Naive thymus-derived CD4-positive, alpha-beta T cell (primary cell): ENCODE data around the gene ANKRD55. TPM values are rescaled to one million over a fixed set of nuclear protein-coding genes. Genes with fewer than 3 reads are reported as not detected.
"Not testable (repeated sequence)": the region's sequence is repeated elsewhere in the genome, so short reads cannot be mapped to it uniquely, and the experiment has no call there.

Experiments used
- ATAC-seq: fragments of 150-1000 bp; cut with Tn5 transposase; 2 replicates; pipeline ENCODE4 v1.10.0; 2021; ENCODE audit warnings: mild to moderate bottlenecking, moderate library complexity
- CTCF ChIA-PET: fragments of 350-600 bp; sonication (Branson Sonifier 250); formaldehyde crosslinking; loops from one replicate; lab custom pipeline; 2021; ENCODE audit warnings: antibody characterized with exemption; lab: Charles Lee
- POLR2A ChIA-PET: fragments of 350-600 bp; sonication (Branson Sonifier 250); formaldehyde crosslinking; loops from one replicate; lab custom pipeline; 2021; ENCODE audit warnings: antibody characterized with exemption, inconsistent platforms; lab: Charles Lee
- DNase-seq, 9 donors: peaks; one replicate each; pipeline versions ENCODE4 v3.0.0 to v3.0.0-alpha.2; 2020 to 2022; ENCODE audit warnings: mixed read lengths in 1 of 9
- H3K27ac ChIP-seq: one replicate; pipeline ENCODE4 v1.7.0; 2013; ENCODE audit warnings: mild to moderate bottlenecking, low read depth, low read length, moderate library complexity
- H3K27me3 ChIP-seq, 2 donors: one replicate each; pipeline ENCODE4 v1.7.0; 2013; ENCODE audit warnings: low read length in 2 of 2, mild to moderate bottlenecking in 2 of 2, moderate library complexity in 2 of 2; ENCODE audit not compliant: control insufficient read depth in 2 of 2, insufficient read depth in 2 of 2
- H3K36me3 ChIP-seq, 3 experiments: 1 replicate in 2 of 3; 2 replicates in 1 of 3; pipeline ENCODE4 v1.7.0; 2013; ENCODE audit warnings: low read length in 3 of 3, mild to moderate bottlenecking in 3 of 3, moderate library complexity in 1 of 3; ENCODE audit not compliant: insufficient read depth in 3 of 3, control insufficient read depth in 2 of 3
- H3K4me1 ChIP-seq, 2 donors: one replicate each; pipeline ENCODE4 v1.7.0; 2013; ENCODE audit warnings: low read length in 2 of 2, mild to moderate bottlenecking in 2 of 2, moderate library complexity in 1 of 2; ENCODE audit not compliant: control insufficient read depth in 2 of 2, insufficient read depth in 2 of 2
- H3K4me3 ChIP-seq: 2 replicates; pipeline ENCODE4 v1.7.0; 2013; ENCODE audit warnings: mild to moderate bottlenecking, low read length
- H3K9me3 ChIP-seq, 3 experiments: 1 replicate in 2 of 3; 2 replicates in 1 of 3; pipeline ENCODE4 v1.7.0; 2013; ENCODE audit warnings: low read length in 3 of 3; ENCODE audit not compliant: control insufficient read depth in 2 of 3
- H3K27ac Mint-ChIP-seq, 9 donors: one replicate each; pipeline ENCODE4 v1.8.0; 2020 to 2022; ENCODE audit warnings: mixed read lengths in 9 of 9, mild to moderate bottlenecking in 8 of 9, moderate library complexity in 5 of 9, inconsistent platforms in 2 of 9
- H3K27me3 Mint-ChIP-seq, 5 donors: one replicate each; pipeline ENCODE4 v1.8.0; 2021 to 2022; ENCODE audit warnings: mixed read lengths in 5 of 5, mild to moderate bottlenecking in 1 of 5
- H3K36me3 Mint-ChIP-seq, 5 donors: one replicate each; pipeline ENCODE4 v1.8.0; 2020 to 2022; ENCODE audit warnings: mixed read lengths in 5 of 5, mild to moderate bottlenecking in 3 of 5, inconsistent platforms in 1 of 5
- H3K4me1 Mint-ChIP-seq, 7 donors: one replicate each; pipeline ENCODE4 v1.8.0; 2020 to 2022; ENCODE audit warnings: mixed read lengths in 7 of 7, mild to moderate bottlenecking in 3 of 7, inconsistent platforms in 1 of 7
- H3K4me3 Mint-ChIP-seq, 10 donors: one replicate each; pipeline ENCODE4 v1.8.0; 2020 to 2022; ENCODE audit warnings: mild to moderate bottlenecking in 10 of 10, mixed read lengths in 10 of 10, moderate library complexity in 6 of 10, inconsistent platforms in 2 of 10
- H3K9me3 Mint-ChIP-seq, 11 donors: one replicate each; pipeline ENCODE4 v1.8.0; 2020 to 2022; ENCODE audit warnings: mixed read lengths in 11 of 11, mild to moderate bottlenecking in 4 of 11, inconsistent platforms in 1 of 11, moderate library complexity in 1 of 11
- intact Hi-C, 2 donors: fragments of 100-400 bp; cut with micrococcal nuclease; formaldehyde crosslinking; loops; one replicate each; pipeline ENCODE4 v1.15.1; 2023
- polyA plus RNA-seq, 2 donors: library from polyadenylated mRNA; unstranded; fragments of 300-500 nt; fragmentation: Illumina TruSeq; gene quantifications; one replicate each; pipeline ENCODE4 v1.2.3, GENCODE V29; 2021
- total RNA-seq, 6 experiments: library from RNA in 5 of 6; stranded (reverse) in 5 of 6; gene quantifications; 1 replicate in 5 of 6; 2 replicates in 1 of 6; pipeline ENCODE4 v1.2.3 and lab custom pipeline; 2021 to 2026

The ANKRD55 gene
- total and polyA plus RNA-seq, 7 experiments from 2014 or later: 7.1 to 89.7 (median 24.4) TPM

GRCh38 chr5:56211298-56211865 is 21.7 kb downstream of the ANKRD55 start:
- H3K27me3 ChIP-seq: no peaks in the 10 kb centered on the region
- H3K4me1 ChIP-seq: no peaks in the 10 kb centered on the region
- H3K9me3 ChIP-seq: no peaks in the 10 kb centered on the region
- ChIA-PET CTCF (no interaction called here), POLR2A (no interaction called here)
- no peaks in the 10 kb centered on the region for H3K36me3 ChIP-seq
- Mint-ChIP-seq H3K4me3 (no peak overlapping the region), H3K36me3 (peaks cover 6 to 16% (median 9%) of the 10 kb centered on the region in 5 donors), H3K9me3 (peaks cover 7 to 29% (median 15%) of the 10 kb centered on the region in 11 donors), H3K27me3 (peaks cover 0 to 3% (median 0%) of the 10 kb centered on the region in 5 donors), H3K4me1 (peaks cover 0 to under 1% (median 0%) of the 10 kb centered on the region in 7 donors), H3K27ac (peak overlapping the region in 1 of 9 donors; percentile 72)
- no peak overlapping the region for H3K27ac ChIP-seq
- ATAC-seq (no peak), DNase-seq (no peak)
- H3K4me3 ChIP-seq: no peak overlapping the region
- intact Hi-C loops: no loop called here

DNA sequence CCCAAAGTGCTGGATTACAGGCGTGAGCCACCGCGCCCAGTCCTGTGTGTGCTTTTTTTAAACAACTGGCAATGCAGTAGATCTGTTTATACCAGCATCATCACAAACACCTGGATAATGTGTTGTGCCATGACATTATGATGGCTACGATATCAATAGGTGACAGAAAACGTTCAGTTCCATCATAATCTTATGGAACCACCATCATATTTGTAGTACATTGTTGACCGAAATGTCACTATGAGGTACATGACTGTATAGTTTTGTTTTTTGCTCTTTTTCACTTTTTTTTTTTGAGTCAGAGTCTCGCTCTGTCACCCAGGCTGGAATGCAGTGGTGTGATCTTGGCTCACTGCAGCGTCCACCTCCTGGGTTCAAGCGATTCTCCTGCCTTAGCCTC is 24.4 kb downstream of the ANKRD55 start:
- Histone ChIP-seq H3K27me3 (no peaks in the 10 kb centered on the region), H3K27ac (no peak overlapping the region), H3K9me3 (no peaks in the 10 kb centered on the region), H3K4me1 (no peaks in the 10 kb centered on the region), H3K4me3 (no peak overlapping the region), H3K36me3 (no peaks in the 10 kb centered on the region)
- no peak for ATAC-seq
- peaks cover 0 to 4% (median 0%) of the 10 kb centered on the region in 7 donors for H3K4me1 Mint-ChIP-seq
- ChIA-PET POLR2A (interaction anchor here (0.6 kb wide), 1 partner anchor 11 kb away, joined by 3 read pairs; no protein-coding TSS in a partner anchor), CTCF (no interaction called here)
- H3K9me3 Mint-ChIP-seq: peaks cover 1 to 9% (median 5%) of the 10 kb centered on the region in 11 donors
- intact Hi-C loops: loop anchor here in 1 of 2 donors (10.0 kb wide), 1 partner anchor 864 kb away; no protein-coding TSS in a partner anchor
- peaks cover under 1 to 10% (median 3%) of the 10 kb centered on the region in 5 donors for H3K36me3 Mint-ChIP-seq
- no peak overlapping the region for H3K4me3 Mint-ChIP-seq
- no peak overlapping the region for H3K27ac Mint-ChIP-seq
- no peaks in the 10 kb centered on the region for H3K27me3 Mint-ChIP-seq
- DNase-seq: no peak

- intact Hi-C loops: loop anchor here in 1 of 2 donors (10.0 kb wide), 1 partner anchor 863 kb away; no protein-coding TSS in a partner anchor
Measured at GRCh38 chr5:56207537-56207936, 25.6 kb downstream of the ANKRD55 start.

GRCh38 chr5:56206126-56206910 is 26.8 kb downstream of the ANKRD55 start:
- no peak for DNase-seq
- POLR2A ChIA-PET: interaction anchor here (0.5 kb wide), 1 partner anchor 228 kb away, joined by 4 read pairs; no protein-coding TSS in a partner anchor
- Histone ChIP-seq H3K4me1 (peaks cover 0 to 1% of the 10 kb centered on the region in 2 donors), H3K27me3 (no peaks in the 10 kb centered on the region), H3K36me3 (no peaks in the 10 kb centered on the region), H3K9me3 (no peaks in the 10 kb centered on the region), H3K27ac (no peak overlapping the region), H3K4me3 (no peak overlapping the region)
- no peak for ATAC-seq
- peak overlapping the region in 1 of 9 donors; percentile 16 for H3K27ac Mint-ChIP-seq
- H3K36me3 Mint-ChIP-seq: peaks cover 0 to 5% (median 0%) of the 10 kb centered on the region in 5 donors
- H3K9me3 Mint-ChIP-seq: peaks cover 0 to 8% (median 0%) of the 10 kb centered on the region in 11 donors
- peaks cover 12 to 26% (median 19%) of the 10 kb centered on the region in 7 donors for H3K4me1 Mint-ChIP-seq
- no peak overlapping the region for H3K4me3 Mint-ChIP-seq
- H3K27me3 Mint-ChIP-seq: no peaks in the 10 kb centered on the region
- CTCF ChIA-PET: interaction anchor here (1.5 kb wide), 1 partner anchor 271 kb away, joined by 3 read pairs; no protein-coding TSS in a partner anchor
- intact Hi-C loops: loop anchor here in 1 of 2 donors (10.0 kb wide), 1 partner anchor 862 kb away; no protein-coding TSS in a partner anchor

More at GRCh38 chr5:56207537-56207936, 25.6 kb downstream of the ANKRD55 start:
- ChIA-PET POLR2A (interaction anchor here (0.6 kb wide), 2 partner anchors 53 to 228 kb away, joined by 4 read pairs; no protein-coding TSS in a partner anchor), CTCF (no interaction called here)
- no peak overlapping the region for H3K4me3 Mint-ChIP-seq
- peaks cover 2 to 14% (median 6%) of the 10 kb centered on the region in 7 donors for H3K4me1 Mint-ChIP-seq
- H3K36me3 Mint-ChIP-seq: peaks cover 0 to 5% (median 0%) of the 10 kb centered on the region in 5 donors
- H3K27ac Mint-ChIP-seq: no peak overlapping the region
- H3K4me3 ChIP-seq: no peak overlapping the region
- DNase-seq: no peak
- H3K9me3 Mint-ChIP-seq: peaks cover 0 to 10% (median 0%) of the 10 kb centered on the region in 11 donors
- no peaks in the 10 kb centered on the region for H3K36me3 ChIP-seq
- H3K27me3 Mint-ChIP-seq: no peaks in the 10 kb centered on the region
- no peak for ATAC-seq
- H3K4me1 ChIP-seq: no peaks in the 10 kb centered on the region
- H3K9me3 ChIP-seq: no peaks in the 10 kb centered on the region
- no peaks in the 10 kb centered on the region for H3K27me3 ChIP-seq
- H3K27ac ChIP-seq: no peak overlapping the region

DNA sequence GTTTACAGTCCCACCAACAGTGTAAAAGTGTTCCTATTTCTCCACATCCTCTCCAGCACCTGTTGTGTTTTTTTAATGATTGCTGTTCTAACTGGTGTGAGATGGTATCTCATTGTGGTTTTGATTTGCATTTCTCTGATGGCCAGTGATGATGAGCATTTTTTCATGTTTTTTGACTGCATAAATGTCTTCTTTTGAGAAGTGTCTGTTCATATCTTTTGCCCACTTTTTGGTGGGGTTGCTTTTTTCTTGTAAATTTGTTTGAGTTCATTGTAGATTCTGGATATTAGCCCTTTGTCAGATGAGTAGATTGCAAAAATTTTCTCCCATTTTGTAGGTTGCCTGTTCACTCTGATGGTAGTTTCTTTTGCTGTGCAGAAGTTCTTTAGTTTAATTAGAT is 29.2 kb downstream of the ANKRD55 start:
- intact Hi-C loops: loop anchor here in 1 of 2 donors (5.0 to 10.0 kb wide), 5 partner anchors 147 to 1032 kb away; partner anchors contain the start of genes CDC20B and SLC38A9
- H3K9me3 ChIP-seq, DNase-seq, POLR2A ChIA-PET, H3K36me3 ChIP-seq, ATAC-seq, H3K4me3 ChIP-seq, H3K27me3 ChIP-seq, H3K9me3 Mint-ChIP-seq, H3K4me3 Mint-ChIP-seq, H3K4me1 ChIP-seq, H3K27ac ChIP-seq, H3K36me3 Mint-ChIP-seq, H3K27me3 Mint-ChIP-seq, CTCF ChIA-PET: not testable (repeated sequence)
- Mint-ChIP-seq H3K4me1 (peaks cover 17 to 37% (median 29%) of the 10 kb centered on the region in 7 donors), H3K27ac (peak overlapping the region in 2 of 9 donors; percentile 38 to 43)

GRCh38 chr5:56202483-56202882 is 30.6 kb downstream of the ANKRD55 start:
- Mint-ChIP-seq H3K4me3 (peak overlapping the region in 4 of 10 donors; percentile 4 to 44 (median 29)), H3K36me3 (peaks cover 0 to 5% (median 0%) of the 10 kb centered on the region in 5 donors), H3K4me1 (peaks cover 17 to 37% (median 29%) of the 10 kb centered on the region in 7 donors), H3K27me3 (no peaks in the 10 kb centered on the region), H3K9me3 (peaks cover 0 to 8% (median 0%) of the 10 kb centered on the region in 11 donors), H3K27ac (peak overlapping the region in 8 of 9 donors; percentile 38 to 84 (median 64))
- Histone ChIP-seq H3K4me3 (no peak overlapping the region), H3K27me3 (no peaks in the 10 kb centered on the region), H3K9me3 (no peaks in the 10 kb centered on the region), H3K4me1 (peaks cover 0 to 9% of the 10 kb centered on the region in 2 donors), H3K27ac (no peak overlapping the region), H3K36me3 (no peaks in the 10 kb centered on the region)
- ChIA-PET POLR2A (interaction anchor here (1.0 to 3.3 kb wide), 4 partner anchors 110 to 227 kb away, joined by 3 to 21 read pairs (median 4); no protein-coding TSS in a partner anchor), CTCF (interaction anchor here (0.6 to 4.9 kb wide), 13 partner anchors 13 to 365 kb away, joined by 3 to 120 read pairs (median 3); no protein-coding TSS in a partner anchor)
- intact Hi-C loops: loop anchor here in 1 of 2 donors (5.0 to 10.0 kb wide), 5 partner anchors 145 to 1030 kb away; partner anchors contain the start of genes CDC20B and SLC38A9
- DNase-seq: no peak
- ATAC-seq: no peak
